HepG2 (cell line): Measurements from ENCODE around the gene VAV2. TPM values are rescaled to one million over a fixed set of nuclear protein-coding genes. Genes with fewer than 3 reads are reported as not detected.

ENCODE experiments used
- ATAC-seq: fragments of 200-7000 bp; cut with Tn5 transposase; 3 replicates; pipeline ENCODE4 v1.9.1; 2020; ENCODE audit warnings: mild to moderate bottlenecking, moderate library complexity
- BruUV-seq: library from RNA; stranded (reverse); fragments of 400-500 nt; replicated peaks from 2 replicates; lab custom pipeline; 2021; lab: Mats Ljungman, UMichigan
- CTCF ChIA-PET: fragments of 300-600 bp; formaldehyde crosslinking; extraction: SDS; loops from one replicate; lab custom pipeline; 2021; ENCODE audit warnings: low total read pairs, inconsistent platforms, low intra/inter-chr PET ratio; lab: Yijun Ruan, JAX
- POLR2A ChIA-PET: fragments of 350-600 bp; sonication (Branson Sonifier 250); formaldehyde crosslinking; loops from one replicate; lab custom pipeline; 2020; ENCODE audit warnings: antibody characterized with exemption, inconsistent platforms; lab: Yijun Ruan, JAX
- DNase-seq: peaks from one replicate; pipeline ENCODE4 v3.0.0-alpha.2; 2015; ENCODE audit warnings: low spot score
- FAIRE-seq: peaks from 3 replicates; lab custom pipeline; 2011; peaks lifted over from hg19 to GRCh38; lab: Jason Lieb, UNC
- H2AFZ ChIP-seq: one replicate; pipeline ENCODE4 v1.6.1; 2011; ENCODE audit warnings: low read length, inconsistent platforms
- H3K27ac ChIP-seq: fragments of 300-600 bp; 3 replicates; pipeline ENCODE4 v1.8.0; 2011; ENCODE audit warnings: mixed run types, mild to moderate bottlenecking, mixed read lengths, low read length, inconsistent platforms; ENCODE audit not compliant: insufficient read depth; ENCODE audit errors: extremely low read length
- H3K27me3 ChIP-seq, 2 experiments: fragments of 200-600 bp in 1 of 2; 2 replicates in 1 of 2; 3 replicates in 1 of 2; pipeline versions ENCODE4 v1.6.0 to v1.8.0; 2011; ENCODE audit warnings: low read length in 2 of 2, mild to moderate bottlenecking in 2 of 2, moderate library complexity in 2 of 2, inconsistent platforms in 1 of 2; ENCODE audit not compliant: insufficient read depth in 2 of 2, control insufficient read depth in 1 of 2
- H3K36me3 ChIP-seq, 2 experiments: fragments of 200-600 bp in 1 of 2; replicated peaks in 1 of 2; 2 replicates in 1 of 2; 3 replicates in 1 of 2; pipeline versions ENCODE4 v1.5.1 to v1.8.0; 2011; ENCODE audit warnings: low read length in 2 of 2, inconsistent platforms in 1 of 2; ENCODE audit not compliant: insufficient read depth in 2 of 2, control insufficient read depth in 1 of 2
- H3K4me1 ChIP-seq: 2 replicates; pipeline ENCODE4 v1.5.1; 2012; ENCODE audit warnings: low read length, inconsistent platforms; ENCODE audit not compliant: insufficient read depth
- H3K4me2 ChIP-seq: 2 replicates; pipeline ENCODE4 v1.6.0; 2011; ENCODE audit warnings: low read depth, low read length, inconsistent platforms
- H3K4me3 ChIP-seq, 3 experiments: fragments of 200-600 bp in 1 of 3; sonication (generic), shearing (Covaris generic) in 1 of 3; replicated peaks in 1 of 3; 2 replicates each; pipeline ENCODE4 v1.5.1; 2011 to 2016; ENCODE audit warnings: low read length in 3 of 3, inconsistent platforms in 2 of 3, low read depth in 2 of 3, mild to moderate bottlenecking in 2 of 3, control low read depth in 1 of 3, mixed read lengths in 1 of 3; ENCODE audit not compliant: insufficient read depth in 1 of 3
- H3K79me2 ChIP-seq: one replicate; pipeline ENCODE4 v1.6.1; 2011; ENCODE audit warnings: low read length, inconsistent platforms; ENCODE audit not compliant: insufficient read depth
- H3K9ac ChIP-seq: 2 replicates; pipeline ENCODE4 v1.6.0; 2011; ENCODE audit warnings: mild to moderate bottlenecking, low read depth, low read length, inconsistent platforms; ENCODE audit not compliant: insufficient read depth
- H3K9me3 ChIP-seq: 2 replicates; pipeline ENCODE4 v1.5.1; 2012; ENCODE audit warnings: mild to moderate bottlenecking, low read length
- H4K20me1 ChIP-seq: 2 replicates; pipeline ENCODE4 v1.6.0; 2011; ENCODE audit warnings: inconsistent platforms, mild to moderate bottlenecking, low read length, moderate library complexity; ENCODE audit not compliant: insufficient read depth
- ADNP ChIP-seq: sonication (generic); formaldehyde crosslinking; IDR thresholded peaks from 2 replicates; pipeline ENCODE4 v1.4.0; 2020; ENCODE audit warnings: missing genetic modification reagents
- ATAD3A ChIP-seq: sonication (generic); formaldehyde crosslinking; IDR thresholded peaks from 2 replicates; pipeline ENCODE4 v1.4.0; 2020; ENCODE audit warnings: missing genetic modification reagents
- CHD2 ChIP-seq: IDR thresholded peaks from 2 replicates; pipeline ENCODE4 v1.6.1; 2011; ENCODE audit warnings: low read depth, low read length, improper control_type of control experiment
- GATA4 ChIP-seq: sonication (generic); IDR thresholded peaks from 2 replicates; pipeline ENCODE4 v1.6.1; 2016; ENCODE audit warnings: antibody characterized with exemption, low read depth, borderline replicate concordance
- REST ChIP-seq, 2 experiments: IDR thresholded peaks; 2 replicates each; pipeline ENCODE4 v1.6.1; 2011 to 2012; ENCODE audit warnings: low read length in 2 of 2, borderline replicate concordance in 1 of 2, low read depth in 1 of 2, mild to moderate bottlenecking in 1 of 2, moderate library complexity in 1 of 2
- SOX6 ChIP-seq, 2 experiments: fragments of 450-650 bp in 1 of 2; sonication (generic) in 1 of 2; formaldehyde crosslinking in 1 of 2; IDR thresholded peaks; 2 replicates each; pipeline versions ENCODE4 v1.4.0 to v1.6.1; 2017 to 2020; ENCODE audit warnings: antibody characterized with exemption in 1 of 2, mild to moderate bottlenecking in 1 of 2, missing genetic modification reagents in 1 of 2
- SRSF4 ChIP-seq: fragments of 200-400 bp; formaldehyde crosslinking; IDR thresholded peaks from one replicate; pipeline ENCODE4 v1.6.1; 2018; ENCODE audit warnings: mild to moderate bottlenecking, low read depth, low read length, moderate library complexity; ENCODE audit not compliant: poor library complexity, severe bottlenecking
- STAG1 ChIP-seq: sonication (generic); formaldehyde crosslinking; IDR thresholded peaks from 2 replicates; pipeline ENCODE4 v1.4.0; 2020; ENCODE audit warnings: missing genetic modification reagents
- TCF7 ChIP-seq: sonication (generic); IDR thresholded peaks from 2 replicates; pipeline ENCODE4 v1.6.1; 2016; ENCODE audit warnings: antibody characterized with exemption, low read depth
- YEATS2 ChIP-seq: sonication (generic); formaldehyde crosslinking; IDR thresholded peaks from 2 replicates; pipeline ENCODE4 v1.4.0; 2020; ENCODE audit warnings: missing genetic modification reagents, borderline replicate concordance
- ZIK1 ChIP-seq: sonication (generic); formaldehyde crosslinking; IDR thresholded peaks from 2 replicates; pipeline ENCODE4 v1.5.0; 2020; ENCODE audit warnings: mild to moderate bottlenecking, low read depth, missing genetic modification reagents, borderline replicate concordance
- ZNF263 ChIP-seq: sonication (generic); formaldehyde crosslinking; IDR thresholded peaks from 2 replicates; pipeline ENCODE4 v1.4.0; 2020; ENCODE audit warnings: missing genetic modification reagents
- ZNF343 ChIP-seq: sonication (generic); formaldehyde crosslinking; IDR thresholded peaks from 2 replicates; pipeline ENCODE4 v1.4.0; 2020; ENCODE audit warnings: mild to moderate bottlenecking, missing genetic modification reagents
- ZNF570 ChIP-seq: sonication (generic); formaldehyde crosslinking; IDR thresholded peaks from 2 replicates; pipeline ENCODE4 v1.4.0; 2020; ENCODE audit warnings: mild to moderate bottlenecking, missing genetic modification reagents, borderline replicate concordance
- ZNF639 ChIP-seq: conservative IDR thresholded peaks from 2 replicates; pipeline ENCODE4 v1.6.1; 2018; ENCODE audit warnings: missing genetic modification reagents
- ZUFSP ChIP-seq: sonication (generic); formaldehyde crosslinking; IDR thresholded peaks from 2 replicates; pipeline ENCODE4 v1.9.0; 2021; ENCODE audit warnings: missing genetic modification reagents, mild to moderate bottlenecking, borderline replicate concordance
- WGBS: methylation state at CpG from one replicate; pipeline ENCODE4 v1.1.6; 2017; ENCODE audit warnings: low lambda C conversion rate; 5-methylcytosine and 5-hydroxymethylcytosine counted together
- in situ Hi-C: cut with HindIII; loops from 2 replicates; pipeline ENCODE4 v1.10.0; 2017; ENCODE audit warnings: low pct_unique_long_range_greater_than_20kb; ENCODE audit not compliant: extremely low pct_ligation_motif_present
- intact Hi-C: fragments of 100-400 bp; cut with micrococcal nuclease; formaldehyde crosslinking; loops from one replicate; pipeline ENCODE4 v1.10.0; 2022; ENCODE audit not compliant: unreplicated experiment
- polyA plus RNA-seq, 8 experiments: library from polyadenylated mRNA; depleted of rRNA in 3 of 8; stranded (reverse) in 7 of 8; unstranded in 1 of 8; fragments of >200 nt; fragmentation: Illumina TruSeq in 4 of 8; extraction: Trizol in 4 of 8; gene quantifications; 2 replicates each; pipeline versions ENCODE4 v1.2.1 to v1.2.3, GENCODE V29; 2011 to 2016; ENCODE audit warnings: low read depth in 4 of 8, missing spikeins in 1 of 8, mixed read lengths in 1 of 8; ENCODE audit not compliant: insufficient read depth in 1 of 8
- total RNA-seq, 5 experiments: library from RNA; depleted of rRNA; stranded (reverse); fragments of >200 nt; fragmentation: Illumina TruSeq; extraction: Trizol; gene quantifications; 2 replicates each; pipeline ENCODE4 v1.2.3, GENCODE V29; 2016; ENCODE audit warnings: low read depth in 1 of 5

Gene VAV2
- total and polyA plus RNA-seq, 2 of the 13 experiments (the other 11 are each of a cell fraction or from before 2014, with no cell fraction given), result 22.5 to 22.9 TPM

- H3K36me3 ChIP-seq, result no peaks in the 10 kb centered on the region
- DNase-seq (no peak), FAIRE-seq (no peak), ATAC-seq (no peak)
- in situ Hi-C loops (no loop called here), intact Hi-C loops (no loop called here)
- H2AFZ ChIP-seq, result no peak overlapping the region
- no peak overlapping the region for H3K4me2 ChIP-seq
- H3K27me3 ChIP-seq, result no peaks in the 10 kb centered on the region
- ChIA-PET CTCF (no interaction called here), POLR2A (interaction anchor here (0.6 to 6.2 kb wide), 3 partner anchors 21 to 257 kb away, joined by 3 to 156 read pairs (median 3); partner anchors contain the start of genes CACFD1 and SARDH)
- H3K79me2 ChIP-seq, result no peaks in the 10 kb centered on the region
- H3K4me1 ChIP-seq, result peaks cover 49% of the 10 kb centered on the region
- peak overlapping the region; percentile 90 for H3K27ac ChIP-seq
- H3K9ac ChIP-seq, result no peak overlapping the region
- BruUV-seq, result no TSS peak
- 98% methylated on average over 6 of the region's 20 CpGs for WGBS
- H3K4me3 ChIP-seq, result no peak overlapping the region
- H4K20me1 ChIP-seq, result no peaks in the 10 kb centered on the region
- H3K9me3 ChIP-seq, result no peaks in the 10 kb centered on the region
- TF ChIP-seq ZNF639 (CRISPR knock-in tag) (no peak), REST (IDR thresholded peaks at IDR 0.05; ENCODE audit: borderline replicate concordance in 1 of 2, low read depth in 1 of 2, low read length in 2 of 2) (no peak), ATAD3A (CRISPR knock-in tag) (no peak), GATA4 (no peak), ZNF343 (CRISPR knock-in tag) (no peak), CHD2 (no peak), ZUFSP (CRISPR knock-in tag) (no peak), ADNP (no peak), SRSF4 (no peak), ZNF570 (CRISPR knock-in tag) (no peak), STAG1 (CRISPR knock-in tag) (no peak), YEATS2 (no peak), SOX6 (IDR thresholded peaks at IDR 0.05) (no peak), SOX6 (CRISPR knock-in tag; IDR thresholded peaks at IDR 0.05) (no peak), TCF7 (no peak), ZNF263 (no peak), ZIK1 (CRISPR knock-in tag) (no peak)
Observed at GRCh38 chr9:133717113-133718031, 274.8 kb downstream of the VAV2 start.
